DMS53 treated with DMSO at 0.1 percent for 48 hours (cell line): ENCODE data around the gene SPTB.

Source experiments
- DNase-seq: peaks from one replicate; lab custom pipeline; 2025; ENCODE audit not compliant: unreplicated experiment; lab: John Stamatoyannopoulos, UW

The SPTB gene

DNA sequence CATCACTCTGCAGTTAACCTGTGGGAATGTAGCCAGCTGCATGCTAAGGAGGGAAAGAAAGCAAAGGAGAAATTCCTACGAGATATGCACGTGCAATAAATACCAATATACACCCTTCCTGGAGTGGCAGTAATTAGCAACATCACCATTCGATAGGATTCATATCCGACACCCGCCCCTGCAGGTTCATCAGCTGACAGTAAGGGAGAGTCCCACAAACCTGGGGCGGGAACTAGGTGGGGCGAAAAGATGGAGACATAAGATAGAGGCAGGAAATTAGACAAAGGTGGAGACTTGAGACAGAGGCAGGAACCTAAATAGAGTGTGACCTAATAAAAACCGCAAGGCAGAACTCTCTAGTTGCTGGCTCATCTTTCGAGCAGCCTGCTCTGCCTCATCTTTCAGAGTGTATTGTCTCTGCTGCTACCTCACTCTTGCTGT lies 123.9 kb downstream of the SPTB start:
- DNase-seq: no peak

- no peak for DNase-seq
These were observed 125.0 kb downstream of the SPTB start for GRCh38 chr14:64754685-64755084.

DNA sequence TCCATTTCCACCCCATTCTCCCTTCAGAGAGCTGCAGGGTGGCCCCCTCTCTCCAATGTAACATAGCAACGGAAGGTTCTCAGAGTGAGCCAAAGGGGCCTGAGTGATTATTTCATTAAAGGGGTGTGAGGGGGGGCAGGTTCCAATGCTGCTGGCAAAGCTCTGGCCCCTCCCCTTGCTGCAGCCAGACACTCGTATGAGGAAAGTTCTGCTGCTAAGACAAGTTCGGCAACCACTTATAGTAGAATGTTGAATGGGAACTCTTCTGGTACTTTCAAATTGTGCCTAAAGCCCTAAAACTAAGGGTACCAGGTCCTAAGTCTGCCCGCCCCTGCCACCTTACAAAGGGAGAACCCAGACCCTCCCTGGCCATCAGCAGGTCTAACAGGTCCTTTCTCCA lies 125.7 kb downstream of the SPTB start:
- DNase-seq: no peak

GRCh38 chr14:64753374-64753773 lies 126.3 kb downstream of the SPTB start:
- DNase-seq: no peak

DNA sequence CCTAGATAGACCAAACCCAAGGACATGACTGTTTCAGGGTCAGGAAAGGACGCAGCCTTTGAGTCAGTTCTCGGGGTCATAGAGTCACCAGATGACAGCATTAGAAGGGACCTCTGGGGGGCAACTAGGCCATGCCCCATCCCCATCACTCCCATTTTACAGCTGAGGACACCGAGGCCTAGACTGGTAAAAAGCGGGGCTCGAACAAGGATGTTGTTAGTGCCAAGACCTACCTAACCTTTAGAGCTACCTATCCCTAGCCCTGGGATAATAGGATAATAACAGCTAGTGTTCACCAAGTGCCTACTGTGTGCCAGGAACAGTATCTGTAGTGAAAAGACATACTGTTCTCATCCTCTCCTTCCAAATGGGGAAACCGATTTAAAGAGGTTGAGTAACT lies 126.8 kb downstream of the SPTB start:
- DNase-seq: no peak

DNA sequence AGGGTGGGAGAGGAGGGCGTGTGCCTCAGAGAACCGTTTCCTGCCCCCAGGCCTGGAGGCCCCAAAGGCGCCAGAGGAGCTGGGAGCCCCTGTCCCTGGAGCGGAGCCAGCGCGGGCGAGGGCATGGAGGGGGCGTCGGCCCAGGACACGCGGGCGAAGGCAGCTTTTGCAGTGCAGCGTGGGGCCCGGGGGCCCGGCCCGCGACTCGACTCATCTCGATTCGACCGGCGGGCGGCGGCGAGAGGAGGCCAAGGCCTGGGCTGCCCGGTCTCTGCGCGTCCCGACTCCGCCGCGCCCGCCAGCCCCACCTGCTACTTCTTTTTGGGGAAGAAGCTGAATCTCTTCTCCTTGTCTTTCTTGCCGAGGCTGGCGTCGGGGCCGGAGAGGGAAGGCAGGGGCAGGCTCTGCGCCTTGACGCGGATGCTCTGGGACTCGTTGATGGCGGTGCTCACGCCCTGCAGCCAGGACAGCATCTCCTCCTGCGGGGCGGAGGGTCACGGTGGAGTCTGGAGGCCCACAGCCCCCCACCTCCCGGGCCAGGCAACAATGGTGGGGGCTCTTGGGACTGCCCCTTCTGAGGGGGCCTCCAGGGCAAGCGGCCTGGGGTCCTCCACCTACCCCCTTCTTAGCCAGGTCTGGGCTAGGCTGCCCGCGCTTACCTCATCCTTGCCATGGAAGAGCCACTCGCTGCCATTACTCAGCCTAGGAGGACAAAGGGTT lies 130.6 kb downstream of the SPTB start:
- DNase-seq: no peak

DNA sequence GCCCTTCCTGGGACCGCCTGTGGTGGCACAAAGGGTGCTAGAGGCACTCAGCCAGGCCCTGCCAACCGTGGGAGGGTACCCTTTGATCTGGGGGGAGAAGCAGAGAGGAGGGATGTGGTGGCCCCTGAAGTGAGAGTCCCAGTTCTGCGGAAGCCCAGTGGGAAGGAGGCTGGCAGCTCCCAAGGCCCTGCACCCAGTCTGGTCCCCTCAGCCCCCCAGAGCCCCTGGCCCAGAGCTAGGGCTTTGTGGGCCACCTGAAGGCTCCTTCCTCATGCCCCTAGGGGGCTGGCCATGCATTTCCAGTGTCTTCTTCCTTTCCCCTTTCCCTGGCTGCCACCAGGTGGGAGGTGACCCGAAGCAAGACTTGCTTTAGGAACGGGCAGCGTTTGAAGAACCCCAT lies 131.2 kb downstream of the SPTB start:
- no peak for DNase-seq

DNA sequence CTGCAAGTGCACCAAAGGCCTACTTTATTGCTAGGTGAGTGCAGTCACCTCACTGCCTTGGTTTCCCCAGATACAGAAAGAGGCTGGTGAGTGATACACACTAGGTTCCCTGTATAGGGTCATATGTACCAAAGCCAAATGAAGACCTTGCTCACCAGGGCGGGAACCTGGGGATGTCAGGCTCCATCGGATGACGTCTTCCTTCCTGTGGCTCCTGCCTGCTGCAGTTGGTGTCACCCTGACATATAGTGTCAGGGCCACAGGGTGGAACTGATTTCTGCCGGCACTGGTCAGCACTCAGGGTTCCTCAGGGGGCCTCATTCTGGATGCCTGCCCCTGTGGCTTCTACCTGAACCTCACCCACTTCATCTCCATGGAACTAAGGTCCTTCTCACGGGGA lies 132.4 kb downstream of the SPTB start:
- no peak for DNase-seq

GRCh38 chr14:64746298-64747250 lies 133.1 kb downstream of the SPTB start:
- DNase-seq: no peak

GRCh38 chr14:64745511-64746091 lies 134.1 kb downstream of the SPTB start:
- DNase-seq: no peak

DNA sequence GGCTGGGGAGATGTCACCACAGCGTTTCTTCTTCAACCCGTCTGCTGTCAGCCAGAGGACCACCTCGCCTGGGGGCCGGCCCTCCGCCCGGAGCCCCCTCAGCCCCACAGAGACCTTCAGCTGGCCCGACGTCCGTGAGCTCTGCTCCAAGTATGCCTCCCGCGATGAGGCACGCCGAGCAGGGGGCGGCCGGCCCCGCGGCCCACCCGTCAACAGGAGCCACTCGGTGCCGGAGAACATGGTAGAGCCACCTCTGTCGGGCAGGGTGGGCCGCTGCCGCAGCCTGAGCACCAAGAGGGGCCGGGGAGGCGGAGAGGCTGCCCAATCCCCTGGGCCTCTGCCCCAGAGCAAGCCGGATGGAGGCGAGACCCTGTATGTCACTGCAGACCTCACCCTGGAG lies 136.6 kb downstream of the SPTB start:
- no peak for DNase-seq

- DNase-seq: no peak
These were observed 137.7 kb downstream of the SPTB start for GRCh38 chr14:64741961-64742360.

GRCh38 chr14:64741200-64741599 lies 138.5 kb downstream of the SPTB start:
- DNase-seq: no peak

DNA sequence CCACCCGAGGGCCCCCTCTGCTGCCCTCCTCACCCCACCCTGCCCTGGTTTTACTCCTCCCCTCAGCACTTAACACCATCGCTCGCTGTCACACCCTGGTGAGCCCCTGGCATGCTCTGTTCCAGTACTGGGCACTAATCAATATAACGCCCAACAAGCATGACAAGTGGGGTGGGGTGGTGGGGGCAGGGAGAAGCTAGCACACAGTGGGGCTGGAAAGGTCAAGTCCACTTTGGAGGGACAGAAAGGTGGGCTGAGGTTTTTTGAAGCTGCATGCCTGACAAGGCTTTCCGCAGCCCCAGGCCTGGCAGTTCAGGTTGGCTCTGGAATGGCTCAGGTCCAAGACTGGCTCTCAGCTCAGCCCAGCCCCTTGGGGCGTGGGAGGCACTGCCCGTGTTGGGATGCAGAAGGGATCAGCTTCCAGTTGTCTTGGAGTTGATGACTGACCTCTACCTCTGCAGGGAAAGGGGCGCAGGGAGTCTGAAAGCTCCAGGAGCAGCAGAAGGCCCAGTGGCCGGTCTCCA lies 141.4 kb downstream of the SPTB start:
- no peak for DNase-seq

GRCh38 chr14:64737391-64738280 lies 142.1 kb downstream of the SPTB start:
- no peak for DNase-seq

DNA sequence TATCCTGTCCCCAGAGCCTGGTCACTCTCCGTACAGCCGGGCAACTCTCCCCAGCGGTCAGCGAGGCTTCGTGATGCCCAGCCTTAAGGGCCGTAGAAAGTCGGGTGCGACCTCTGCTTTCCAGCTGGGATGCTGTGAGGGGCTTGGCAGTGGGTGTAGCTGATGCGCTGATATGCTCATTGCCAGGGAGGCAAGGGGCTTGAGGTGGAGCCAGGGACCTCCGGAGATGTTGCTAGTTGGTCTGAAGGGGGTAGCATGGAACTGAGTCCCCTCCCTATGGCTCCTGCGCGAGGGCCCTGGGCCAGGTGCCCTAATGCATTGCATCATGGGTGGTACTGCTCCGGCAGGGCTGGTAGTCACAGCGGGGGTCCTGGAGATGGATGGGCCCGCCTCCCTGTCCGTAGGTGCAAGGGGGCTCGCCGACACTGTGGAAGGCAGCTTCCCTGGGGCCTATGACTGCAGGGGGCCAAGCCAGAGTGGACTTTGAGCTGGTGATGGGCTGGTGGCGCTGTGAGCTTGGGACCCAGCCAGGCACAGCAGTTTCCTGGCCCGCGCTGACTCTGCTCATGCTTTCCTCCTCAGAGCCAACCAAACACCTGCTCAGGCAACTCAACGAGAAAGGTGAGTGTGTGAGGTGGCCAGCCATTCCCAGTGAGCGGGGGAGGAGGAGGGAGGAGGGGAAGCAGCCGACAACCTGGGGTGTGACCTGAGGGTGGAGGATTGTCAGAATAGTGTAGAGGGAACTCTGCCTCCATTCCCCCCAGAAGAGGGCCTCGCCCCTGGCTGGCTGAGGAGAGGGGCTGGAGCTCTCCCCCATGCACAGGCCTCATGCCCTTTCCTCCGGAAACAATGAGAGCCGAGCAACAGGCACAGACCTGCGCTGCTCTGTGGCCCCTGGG lies 143.2 kb downstream of the SPTB start:
- DNase-seq: no peak

GRCh38 chr14:64734990-64735389 lies 144.7 kb downstream of the SPTB start:
- DNase-seq: peak; percentile 38

DNA sequence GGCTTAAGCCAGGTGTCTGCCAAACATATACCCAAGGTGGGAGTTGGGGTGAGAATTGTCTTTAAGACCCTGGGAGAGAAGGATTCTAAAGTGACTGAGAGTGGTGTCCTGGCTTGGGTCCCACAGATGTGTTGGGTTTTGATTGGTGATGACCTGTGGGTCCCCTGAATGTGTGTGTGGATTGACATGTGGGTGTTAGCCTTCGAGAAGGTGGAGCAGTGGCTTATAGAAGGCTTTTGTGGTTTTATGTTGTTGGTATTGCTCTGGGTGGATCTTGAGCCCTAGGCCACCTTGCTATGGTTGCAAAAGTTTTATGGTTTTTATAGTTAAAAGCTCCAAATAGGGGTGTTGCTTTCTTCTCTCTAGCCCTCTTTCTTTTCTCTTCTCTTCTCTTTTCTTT lies 145.8 kb downstream of the SPTB start:
- DNase-seq: no peak

- no peak for DNase-seq
These were observed 146.4 kb downstream of the SPTB start for GRCh38 chr14:64733321-64733720.
